Cerebellar nuclear complex (tissue), 1 donor: ENCODE results near the gene SUN2.

ENCODE experiments used
- DNase-seq, 2 experiments: peaks; one replicate each; lab custom pipeline; 2025; lab: John Stamatoyannopoulos, UW

The SUN2 gene

DNA sequence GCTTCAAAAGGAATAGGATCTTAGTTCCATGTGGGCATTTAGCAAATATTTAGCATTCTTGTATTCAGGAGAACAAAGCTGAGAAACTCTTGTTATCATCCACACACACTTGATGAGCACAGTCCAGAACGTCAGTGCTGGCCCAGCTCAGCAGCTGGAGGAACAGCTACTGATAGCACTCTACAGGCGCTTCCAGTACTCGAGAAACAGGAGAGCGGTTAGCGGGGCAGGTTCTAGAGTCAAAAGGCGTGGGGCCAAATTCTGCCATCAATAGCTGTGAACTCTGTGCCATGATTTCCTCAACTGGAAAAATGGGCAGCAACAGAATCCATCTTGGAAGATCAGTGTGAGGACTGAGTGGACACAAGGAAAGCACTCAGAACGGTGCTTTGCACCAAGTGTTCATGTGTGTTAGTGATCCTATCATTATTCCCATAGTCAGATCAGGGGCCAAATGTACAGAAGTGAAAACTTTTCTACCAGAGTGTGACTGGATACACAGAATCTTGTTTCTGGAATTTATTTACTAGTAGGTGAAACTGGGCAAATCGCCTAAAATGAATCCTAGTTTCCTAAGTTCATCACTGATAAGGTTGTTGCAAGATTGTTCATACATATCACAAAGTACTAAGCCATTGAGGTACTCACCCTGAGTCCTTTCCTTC is 58.2 kb downstream of the SUN2 start:
- no peak for DNase-seq

- DNase-seq, result no peak
These were observed 59.0 kb downstream of the SUN2 start for GRCh38 chr22:38696606-38697424.

DNA sequence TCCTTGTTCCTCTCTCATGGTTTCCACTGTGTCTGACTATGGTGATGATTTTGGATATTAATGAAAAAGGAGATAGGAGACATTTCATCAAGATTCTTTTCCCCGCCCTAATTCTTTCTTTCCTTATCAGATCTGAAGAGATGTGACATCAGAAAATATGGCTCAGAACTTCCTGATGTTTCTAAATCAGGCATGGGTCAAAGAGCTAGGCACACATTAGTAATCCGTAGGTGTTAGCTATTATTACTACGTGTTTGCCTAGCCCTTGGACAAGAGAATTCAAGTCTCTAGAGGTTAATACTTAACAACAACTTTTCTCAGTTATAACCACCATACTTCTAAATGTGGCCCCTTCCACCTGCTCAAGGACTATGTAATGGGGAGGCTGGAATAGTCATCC is 60.9 kb downstream of the SUN2 start:
- no peak for DNase-seq

DNA sequence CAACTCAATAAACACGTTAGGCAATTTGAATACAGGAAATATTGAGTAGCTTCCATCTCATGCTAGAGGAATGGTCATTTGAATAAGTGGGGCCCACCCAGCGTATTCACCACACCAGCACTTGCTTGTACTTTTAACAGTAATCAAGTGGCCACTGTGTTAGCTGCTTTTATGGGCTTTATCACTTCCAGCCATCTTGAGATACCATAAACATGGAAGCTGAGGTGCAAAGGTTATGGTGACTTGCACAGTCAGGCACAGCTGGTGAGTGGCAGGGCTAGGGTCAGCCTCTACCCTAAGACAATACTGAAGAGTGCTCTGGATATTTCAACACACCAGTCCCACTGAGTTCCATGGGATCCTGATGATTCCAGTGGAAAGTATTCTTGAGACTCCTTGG is 61.7 kb downstream of the SUN2 start:
- no peak for DNase-seq

DNA sequence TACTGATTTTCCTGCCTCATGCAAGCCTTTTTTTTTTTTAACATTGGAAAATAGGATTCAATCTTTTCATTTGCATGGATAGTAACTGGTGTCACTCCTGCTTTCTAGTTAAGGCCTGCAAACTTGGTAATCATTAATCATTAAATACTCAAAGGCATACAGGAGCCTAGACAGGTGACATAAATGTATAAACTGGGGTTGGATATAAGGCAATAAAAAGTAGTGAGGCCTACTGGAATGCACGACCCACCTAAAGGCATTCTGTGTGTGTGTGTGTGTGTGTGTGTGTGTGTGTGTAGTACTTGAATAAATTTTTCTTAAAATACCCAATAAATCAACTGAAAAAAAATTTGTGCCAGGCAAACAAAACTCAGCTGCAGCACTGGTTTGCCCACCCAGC is 66.1 kb downstream of the SUN2 start:
- no peak for DNase-seq

DNA sequence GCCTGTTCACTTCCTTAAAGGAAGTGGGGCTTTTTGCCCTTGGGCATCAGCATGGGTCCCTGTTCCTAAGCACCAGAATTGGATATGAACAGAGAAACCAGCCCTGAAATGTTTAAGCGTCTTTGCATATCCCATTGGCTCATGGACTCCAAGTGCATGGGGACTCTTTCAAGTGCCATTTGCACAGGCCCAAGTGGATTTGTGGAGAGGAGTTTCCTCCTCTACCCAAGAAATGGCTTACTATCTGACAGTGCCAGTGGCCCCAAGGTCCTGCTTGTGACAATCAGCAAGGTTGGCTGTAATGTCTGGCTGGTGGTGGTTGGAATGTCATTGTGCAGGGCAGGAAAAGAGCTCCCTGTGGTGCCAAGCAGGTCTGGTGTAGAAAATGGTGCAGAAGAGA is 70.0 kb downstream of the SUN2 start:
- DNase-seq, result no peak

DNA sequence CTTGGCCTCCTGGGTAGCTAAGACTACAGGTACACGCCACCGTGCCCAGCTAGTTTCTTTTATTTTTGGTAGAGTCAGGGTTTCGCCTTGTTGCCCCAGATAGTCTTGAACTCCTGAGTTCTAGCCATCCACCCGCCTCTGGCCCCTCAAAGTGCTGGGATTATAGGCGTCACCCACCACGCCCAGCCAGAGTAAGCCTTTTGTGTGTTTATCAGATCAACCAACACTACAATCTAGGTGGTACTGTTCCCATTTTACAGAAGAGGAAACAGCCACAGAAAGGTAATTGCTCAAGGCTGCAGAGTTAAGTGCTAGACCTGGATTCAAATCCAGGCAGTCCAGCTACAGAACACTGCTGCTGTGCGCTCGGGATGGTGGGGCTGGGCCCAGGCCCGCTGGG is 70.9 kb downstream of the SUN2 start:
- no peak for DNase-seq
